Measurements from ENCODE around the gene CEP104.
A peak's percentile ranks its signal among the peaks of the same experiment; 100 is the strongest.
"Not testable (repeated sequence)": the region's sequence is repeated elsewhere in the genome, so short reads cannot be mapped to it uniquely, and the experiment has no call there.

Gene CEP104

DNA sequence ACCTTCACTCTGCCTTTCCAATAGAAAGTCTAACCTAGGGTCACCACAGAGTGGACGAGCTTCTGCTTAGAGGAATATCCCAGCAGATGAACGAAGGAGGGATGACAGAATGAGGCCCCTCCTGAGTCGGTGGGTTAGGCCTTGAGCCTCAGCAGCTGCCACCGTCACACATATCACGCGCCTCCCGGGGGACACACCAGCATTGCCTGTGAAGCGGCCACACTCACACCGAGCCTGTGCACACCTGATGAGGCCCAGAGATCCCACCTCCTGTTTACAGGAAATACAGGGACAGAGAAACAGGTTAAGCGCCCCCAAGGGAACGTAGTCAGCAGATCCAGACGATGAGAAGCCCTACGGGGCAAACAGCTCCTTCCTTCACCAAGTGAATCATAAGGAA is 35.6 kb downstream of the CEP104 start:
- DNase-seq = no peak

DNA sequence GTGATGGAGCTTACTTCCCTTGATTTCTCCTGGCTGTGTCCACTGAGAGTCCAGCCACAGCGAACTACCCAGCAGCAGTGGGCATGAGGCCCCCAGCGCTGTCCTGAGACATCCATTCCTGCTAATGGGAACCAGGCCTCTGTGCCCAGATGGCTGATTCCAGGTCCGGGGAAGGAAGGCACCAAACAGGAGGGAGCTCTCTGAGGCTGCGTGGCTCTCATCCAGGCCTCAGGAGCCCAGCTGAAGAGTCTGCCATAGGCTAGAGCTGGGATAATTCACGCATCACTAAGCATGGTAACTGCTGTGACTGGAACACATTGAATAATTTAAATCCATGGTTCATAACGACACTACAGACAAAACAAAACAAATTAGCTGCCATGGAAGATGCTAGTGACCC is 36.0 kb downstream of the CEP104 start:
- peak; percentile 14 to 48 for DNase-seq

DNA sequence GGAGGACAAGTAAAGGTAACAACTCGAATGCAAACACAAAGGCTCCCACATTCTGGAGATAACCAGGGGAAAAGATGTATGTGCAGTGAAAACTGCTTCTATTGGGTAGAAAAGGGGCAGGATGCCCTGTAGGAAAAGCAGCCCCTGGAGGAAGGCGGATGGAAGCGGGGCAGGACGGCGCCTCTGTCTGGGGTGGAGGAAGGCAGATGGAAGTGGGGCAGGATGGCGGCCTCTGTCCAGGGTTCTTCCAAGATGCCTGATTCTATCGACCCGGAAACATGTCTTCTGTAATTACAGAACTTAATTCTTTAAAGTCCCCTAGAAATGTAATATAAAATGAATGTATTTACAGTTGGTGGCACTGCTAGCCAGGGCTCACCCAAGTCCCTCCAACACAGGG is 36.7 kb downstream of the CEP104 start:
- no peak for DNase-seq

DNA sequence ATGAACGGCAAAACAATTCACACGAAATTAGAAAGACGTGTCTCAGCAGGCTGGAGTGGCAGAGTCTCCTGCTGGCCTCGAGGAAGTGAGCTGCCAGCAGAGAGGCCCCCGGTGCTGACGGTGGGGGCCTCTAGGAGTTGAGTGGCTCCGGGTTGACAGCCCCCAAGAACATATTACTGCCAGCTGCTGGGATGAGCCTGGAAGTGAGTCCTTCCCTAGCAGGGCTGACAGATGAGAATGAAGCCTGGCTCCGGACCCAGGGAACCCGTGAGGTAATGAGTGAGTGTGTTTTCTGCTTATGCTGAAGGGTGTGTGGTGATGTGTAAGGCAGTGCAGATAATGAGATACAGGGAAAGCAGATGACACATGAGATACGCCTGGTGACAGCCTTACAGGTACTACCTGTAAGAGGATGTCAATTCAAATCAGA is 37.2 kb downstream of the CEP104 start:
- DNase-seq = no peak

DNA sequence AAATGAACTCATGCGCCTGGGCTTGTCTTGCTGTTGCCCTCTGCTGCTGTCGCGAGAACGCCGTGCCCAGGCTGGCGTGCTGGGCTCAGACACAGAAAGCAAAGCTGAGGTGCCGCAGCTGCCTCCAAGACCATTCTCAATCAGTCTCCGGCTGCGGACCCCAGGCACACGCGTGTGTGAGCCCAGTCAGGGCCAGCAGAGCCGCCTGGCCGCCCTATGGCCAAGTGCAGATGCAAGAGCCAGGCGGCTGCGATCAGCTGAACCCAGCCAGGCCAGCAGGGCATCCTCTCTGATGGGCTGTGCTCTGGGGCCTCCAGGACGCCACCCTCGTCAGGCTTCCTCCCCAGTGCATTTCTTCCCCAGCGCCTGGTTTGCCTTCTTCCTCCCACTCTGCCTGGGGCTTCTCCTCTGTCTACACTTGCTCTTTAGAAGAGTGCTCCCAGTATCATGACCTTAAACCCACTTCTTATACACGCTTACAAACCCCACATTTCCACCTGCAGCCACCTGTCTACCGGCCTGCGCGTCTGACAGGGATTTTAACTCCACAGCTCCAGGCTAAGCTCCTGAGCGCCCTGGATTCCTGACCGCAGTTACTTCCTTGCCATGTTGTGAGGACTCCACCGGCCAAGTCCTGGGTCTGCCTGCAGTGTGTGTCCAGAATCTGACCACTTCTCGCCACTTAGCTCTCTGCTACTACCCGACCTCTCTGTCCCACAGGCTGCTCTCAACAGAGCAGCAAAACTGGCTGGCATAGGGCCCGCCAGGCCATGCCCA is 39.0 kb downstream of the CEP104 start:
- no peak for DNase-seq

DNA sequence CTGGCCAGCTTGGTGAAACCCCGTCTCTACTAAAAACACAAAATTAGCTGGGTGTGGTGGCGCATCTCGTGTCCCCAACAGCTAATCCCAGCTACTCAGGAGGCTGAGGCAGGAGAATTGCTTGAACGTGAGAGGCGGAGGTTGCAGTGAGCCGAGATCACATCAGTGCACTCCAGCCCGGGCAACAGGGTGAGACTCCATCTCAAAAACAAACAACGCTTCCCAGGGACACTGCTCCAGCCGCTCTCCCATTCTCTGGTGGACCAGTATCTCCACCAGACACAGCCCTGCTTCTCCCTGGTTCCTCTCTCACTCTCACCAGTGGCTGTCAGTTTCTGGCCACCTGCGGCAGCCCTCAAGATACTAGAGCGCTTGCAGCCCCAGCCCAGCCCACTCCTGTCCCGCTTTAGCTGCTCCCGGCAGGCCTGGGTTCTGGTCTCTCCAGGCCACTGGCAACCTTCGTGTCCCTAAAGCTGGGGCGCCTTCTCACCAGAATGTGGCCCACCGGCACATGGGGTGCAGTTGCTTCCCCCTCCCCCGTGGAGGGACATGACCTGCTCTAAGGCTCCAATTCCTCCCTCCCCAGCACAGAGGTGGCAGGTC is 39.8 kb downstream of the CEP104 start:
- no peak for DNase-seq

DNA sequence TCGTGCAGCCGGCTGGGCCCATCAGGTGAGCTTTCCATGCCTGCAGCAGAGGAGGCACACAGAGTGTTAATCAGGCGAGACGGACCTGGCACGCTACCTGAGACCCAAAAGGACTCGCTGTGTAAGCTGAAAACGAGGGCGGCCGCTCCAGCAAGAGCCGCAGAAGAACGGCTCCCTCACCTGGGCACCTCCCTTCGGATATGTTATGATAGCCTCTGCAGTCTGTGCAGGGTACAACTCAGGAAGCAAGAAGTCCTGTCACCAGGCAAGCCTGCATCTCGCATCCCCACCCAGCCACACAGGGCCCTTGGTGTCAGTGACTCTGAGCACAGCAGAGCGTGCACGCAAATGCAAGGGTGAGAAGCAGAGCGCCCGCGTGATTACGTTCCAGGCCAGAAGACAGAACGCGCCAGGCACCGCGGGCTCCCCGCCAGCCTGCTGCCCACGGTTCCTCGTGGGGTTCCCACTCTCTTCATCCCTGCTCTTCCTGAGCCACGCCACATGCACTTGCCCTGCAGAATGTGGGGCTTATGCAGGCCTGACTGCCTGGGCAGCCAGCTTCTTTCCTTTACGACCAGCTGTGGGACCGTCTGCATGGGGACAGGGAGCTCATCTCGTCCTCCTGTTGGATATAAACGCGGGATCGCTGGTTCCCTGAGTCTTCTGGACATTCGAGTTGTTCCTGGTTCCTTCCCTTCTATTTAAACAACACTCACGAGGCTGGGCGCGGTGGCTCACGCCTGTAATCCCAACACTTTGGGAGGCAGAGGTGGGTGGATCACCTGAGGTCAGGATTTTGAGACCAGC is 40.5 kb downstream of the CEP104 start:
- no peak for DNase-seq

DNA sequence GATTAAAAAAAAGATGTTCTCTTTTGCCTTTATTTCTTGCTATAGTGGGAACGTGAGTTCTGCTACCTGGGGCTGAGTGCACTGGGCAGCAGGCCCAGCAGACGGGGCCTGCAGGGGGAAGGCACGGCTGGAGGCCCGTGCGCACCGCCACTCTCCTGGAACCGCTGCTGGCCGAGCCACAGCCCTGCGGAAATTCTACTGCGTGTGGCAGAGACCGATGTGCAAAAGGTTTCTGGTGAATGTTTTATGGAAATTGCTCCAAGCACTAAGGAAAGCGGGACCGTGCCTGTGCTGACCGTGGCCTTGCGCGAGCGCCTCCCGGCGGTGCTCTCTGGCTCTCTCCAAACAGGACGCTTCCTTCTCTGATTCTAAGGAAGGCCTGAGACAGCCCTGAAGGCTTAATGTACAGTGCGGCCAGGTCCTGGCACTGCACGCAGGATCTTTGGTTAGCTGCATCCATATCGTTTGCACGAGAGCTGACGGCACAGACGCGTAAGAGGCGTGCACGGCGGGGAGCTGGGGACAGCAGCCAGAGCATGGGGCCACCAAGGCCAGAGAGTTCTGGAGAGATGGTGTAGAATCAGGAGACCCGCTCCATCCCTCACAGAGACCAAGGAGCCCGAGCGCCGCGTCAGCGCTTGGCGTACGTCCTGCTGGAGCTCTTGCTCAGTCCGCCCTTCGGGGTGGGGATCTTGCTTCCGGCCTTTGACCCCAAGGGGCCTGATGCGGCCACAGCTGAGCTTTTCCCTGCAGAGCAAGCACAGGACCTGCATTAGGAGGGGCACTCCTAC is 42.0 kb downstream of the CEP104 start:
- DNase-seq = no peak

DNA sequence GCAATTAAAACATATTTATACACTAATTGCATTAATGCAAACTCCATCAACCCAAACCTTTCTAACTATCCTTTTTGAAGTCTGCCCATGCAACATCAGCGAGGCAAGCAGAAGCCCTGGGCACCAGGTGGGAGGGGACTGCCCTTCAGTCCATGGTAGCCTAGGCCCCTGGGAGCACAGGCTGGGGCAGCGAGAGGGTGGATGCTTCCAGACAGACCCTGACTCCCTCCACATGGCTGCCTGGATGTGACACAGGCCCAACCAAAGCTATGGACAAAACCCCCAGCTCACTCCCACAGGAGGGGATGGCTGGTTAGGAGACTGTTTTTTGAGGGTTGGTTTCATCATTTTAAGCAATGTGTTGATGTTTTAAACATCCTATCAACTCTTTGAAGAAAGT is 42.9 kb downstream of the CEP104 start:
- no peak for DNase-seq

DNA sequence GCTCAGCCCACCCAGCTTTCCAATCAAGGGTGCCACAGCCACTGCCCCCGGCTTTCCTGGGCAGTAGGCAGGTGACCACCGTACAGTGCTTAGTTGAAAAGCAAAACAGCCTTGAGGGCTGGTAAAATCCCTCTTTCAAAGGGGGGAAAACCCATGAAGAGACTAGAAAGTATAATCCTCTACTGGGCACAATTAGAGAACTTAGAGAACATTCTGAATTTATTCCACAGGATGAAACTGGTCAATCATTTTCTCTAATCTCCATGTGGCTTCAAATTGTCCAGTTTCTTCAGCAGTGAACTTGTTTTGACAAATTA is 45.5 kb downstream of the CEP104 start:
- no peak for DNase-seq

DNA sequence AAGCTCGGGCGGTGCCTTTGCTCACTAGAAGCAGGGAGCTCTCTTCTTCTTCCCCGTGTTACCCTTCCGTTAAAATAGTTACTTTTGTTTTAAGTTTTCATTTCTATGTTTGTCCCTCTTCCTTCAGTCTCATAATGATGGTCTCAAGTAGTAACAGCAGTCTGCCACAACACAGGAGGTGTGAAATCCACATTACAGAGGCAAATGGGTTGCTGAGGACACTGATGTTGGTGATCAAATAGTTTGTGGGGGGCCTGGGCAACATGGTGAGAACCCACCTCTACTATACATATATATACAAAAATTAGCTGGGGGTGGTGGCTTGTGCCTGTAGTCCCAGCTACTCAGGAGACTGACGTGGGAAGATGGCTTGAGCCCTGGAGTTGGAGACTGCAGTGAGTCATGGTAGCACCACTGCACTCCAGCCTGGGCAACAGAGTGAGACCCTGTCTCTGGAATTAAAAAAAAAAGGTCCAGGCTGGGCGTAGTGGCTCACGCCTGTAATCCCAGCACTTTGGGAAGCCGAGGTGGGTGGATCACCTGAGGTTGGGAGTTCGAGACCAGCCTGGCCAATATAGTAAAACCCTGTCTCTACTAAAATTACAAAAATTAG is 46.8 kb downstream of the CEP104 start:
- not testable (repeated sequence) for DNase-seq

DNA sequence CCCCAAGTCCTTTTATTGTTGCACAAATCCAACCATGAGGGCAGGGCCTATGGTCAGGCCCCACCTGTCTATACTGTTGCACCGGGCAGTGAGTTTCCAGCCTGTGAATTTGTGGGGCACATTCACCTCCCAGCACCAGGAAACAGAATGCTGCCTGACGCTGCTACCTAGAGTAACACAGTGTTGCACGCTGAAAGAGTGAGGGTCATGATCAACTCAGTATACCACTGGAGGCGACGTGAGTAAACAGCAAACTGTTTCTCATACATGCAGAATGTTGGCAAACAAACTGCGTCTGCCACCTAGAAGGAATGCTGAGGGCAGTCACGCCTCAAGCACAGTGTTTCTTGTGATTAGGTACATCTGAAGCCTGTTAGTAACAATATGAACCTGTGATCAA is 47.3 kb downstream of the CEP104 start:
- no peak for DNase-seq

DNA sequence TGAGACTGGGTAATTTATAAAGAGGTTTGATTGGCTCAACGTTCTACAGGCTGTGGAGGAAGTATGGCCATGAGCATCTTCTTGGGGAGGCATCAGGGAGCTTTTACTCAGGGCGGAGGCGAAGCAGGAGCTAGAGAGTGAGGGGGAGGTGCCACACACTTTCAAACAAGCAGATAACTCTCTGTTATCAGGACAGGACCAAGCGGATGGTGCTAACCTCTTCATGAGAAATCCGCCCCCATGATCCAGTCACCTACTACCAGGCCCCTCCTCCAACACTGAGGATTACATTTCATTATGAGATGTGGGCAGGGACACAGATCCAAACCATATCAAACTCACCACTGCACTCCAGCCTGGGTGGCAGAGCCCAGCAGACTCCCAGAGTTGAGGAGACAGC is 49.2 kb downstream of the CEP104 start:
- no peak for DNase-seq

DNA sequence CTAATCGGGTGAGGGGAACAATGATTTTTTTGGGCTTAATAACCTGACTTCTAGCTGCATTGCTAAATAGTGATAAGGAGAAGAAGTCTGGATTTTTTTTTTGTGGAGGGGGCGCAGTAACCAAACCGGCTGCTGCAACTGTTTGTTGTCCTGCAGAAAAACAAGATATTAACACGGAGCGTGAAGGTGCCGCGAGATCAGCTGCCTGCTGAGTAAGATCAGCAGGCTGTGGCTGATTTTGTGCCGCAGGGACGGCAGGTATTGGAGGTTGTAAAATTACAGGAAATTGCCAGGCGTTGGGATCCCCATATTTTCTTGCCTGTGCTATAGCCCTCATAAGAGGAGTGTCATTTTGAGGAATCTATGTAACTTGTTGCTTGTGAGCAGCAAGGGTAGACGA is 52.0 kb downstream of the CEP104 start:
- no peak for DNase-seq

DNA sequence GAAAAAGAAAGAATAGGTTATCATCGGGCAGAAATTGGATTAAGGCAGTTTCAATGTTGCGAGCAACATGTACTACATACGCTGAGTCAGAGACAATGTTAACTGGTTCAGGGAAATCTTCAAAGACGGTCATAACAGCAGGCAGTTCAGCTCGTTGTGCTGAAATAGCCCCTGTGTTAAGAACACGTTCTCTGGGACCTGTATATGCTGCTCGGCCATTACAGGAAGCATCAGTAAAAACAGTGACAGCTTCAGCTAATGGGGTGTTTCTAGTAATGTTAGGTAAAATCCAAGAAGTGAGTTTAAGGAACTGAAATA is 52.4 kb downstream of the CEP104 start:
- DNase-seq = not testable (repeated sequence)

DNA sequence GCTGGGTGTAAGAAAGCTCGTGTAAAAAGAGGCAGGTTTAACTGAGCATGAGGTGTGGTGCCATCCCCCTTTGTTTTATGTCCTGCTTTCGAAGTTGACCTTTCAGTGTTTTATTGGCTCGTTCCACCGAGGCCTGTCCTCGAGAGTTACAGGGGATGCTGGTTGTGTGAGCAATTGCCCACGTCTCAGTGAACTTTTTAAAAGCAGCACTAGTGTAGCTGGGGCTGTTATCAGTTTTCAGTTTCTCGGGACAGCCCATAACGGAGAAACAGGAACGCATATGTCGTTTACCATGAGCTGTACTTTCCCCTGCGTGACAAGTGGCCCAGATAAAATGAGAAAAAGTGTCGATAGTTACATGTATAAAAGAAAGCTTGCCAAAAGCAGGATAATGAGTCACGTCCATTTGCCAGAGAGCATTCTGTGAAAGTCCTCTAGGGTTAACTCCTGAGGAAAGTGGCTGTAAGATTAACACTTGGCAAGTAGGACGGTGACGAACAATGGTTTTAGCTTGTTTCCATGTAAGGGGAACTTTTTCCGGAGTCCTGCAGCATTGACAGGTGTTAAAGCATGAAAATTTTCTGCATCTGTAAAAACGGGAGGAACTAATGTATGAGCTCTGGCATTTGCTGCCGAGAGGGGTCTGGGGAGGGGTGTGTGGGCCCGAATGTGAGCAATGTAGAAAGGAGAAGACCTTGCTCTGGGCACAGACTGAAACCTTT is 52.9 kb downstream of the CEP104 start:
- no peak for DNase-seq

DNA sequence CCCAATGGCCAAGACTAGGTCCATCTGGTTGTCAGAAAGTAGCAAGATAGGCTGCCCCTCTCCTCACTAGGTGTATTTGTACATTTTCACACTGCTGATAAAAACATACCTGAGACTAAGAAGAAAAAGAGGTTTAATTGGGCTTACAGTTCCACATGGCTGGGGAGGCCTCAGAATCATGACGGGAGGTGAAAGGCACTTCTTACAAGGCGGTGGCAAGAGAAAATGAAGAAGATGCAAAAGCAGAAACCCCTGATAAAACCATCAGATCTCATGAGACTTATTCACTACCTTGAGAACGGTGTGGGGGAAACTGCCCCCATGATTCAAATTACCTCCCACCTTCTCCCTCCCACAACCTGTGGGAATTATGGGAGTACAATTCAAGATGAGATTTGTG is 56.2 kb downstream of the CEP104 start:
- not testable (repeated sequence) for DNase-seq

DNA sequence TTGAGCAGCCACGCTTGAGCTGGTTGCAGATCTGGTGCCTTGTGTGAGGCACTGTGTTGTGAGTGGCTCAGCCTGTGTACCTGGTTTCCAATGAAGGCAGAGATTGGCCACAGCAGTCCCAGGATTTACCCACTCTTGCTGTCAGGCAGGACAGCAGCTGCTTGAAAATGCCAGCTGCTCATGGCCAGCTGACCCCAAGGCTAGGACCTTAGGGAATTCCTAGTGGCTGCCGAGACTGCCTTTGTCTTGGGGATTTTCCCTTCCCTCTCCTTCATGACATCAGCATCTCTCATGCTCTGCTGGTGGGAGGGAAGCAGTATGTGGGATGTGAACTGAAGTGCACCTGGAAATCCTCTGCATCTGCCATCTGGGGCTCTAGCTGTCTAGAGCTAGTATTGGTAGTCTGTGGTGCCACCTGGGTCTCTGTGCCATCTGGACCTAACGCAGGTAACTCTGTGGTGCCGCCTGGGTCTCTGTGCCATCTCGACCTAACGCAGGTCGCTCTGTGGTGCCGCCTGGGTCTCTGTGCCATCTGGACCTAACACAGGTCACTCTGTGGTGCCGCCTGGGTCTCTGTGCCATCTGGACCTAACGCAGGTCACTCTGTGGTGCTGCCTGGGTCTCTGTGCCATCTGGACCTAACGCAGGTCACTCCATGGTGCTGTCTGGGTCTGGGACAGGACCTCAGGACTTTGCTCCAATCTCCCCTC is 56.9 kb downstream of the CEP104 start:
- no peak for DNase-seq

DNA sequence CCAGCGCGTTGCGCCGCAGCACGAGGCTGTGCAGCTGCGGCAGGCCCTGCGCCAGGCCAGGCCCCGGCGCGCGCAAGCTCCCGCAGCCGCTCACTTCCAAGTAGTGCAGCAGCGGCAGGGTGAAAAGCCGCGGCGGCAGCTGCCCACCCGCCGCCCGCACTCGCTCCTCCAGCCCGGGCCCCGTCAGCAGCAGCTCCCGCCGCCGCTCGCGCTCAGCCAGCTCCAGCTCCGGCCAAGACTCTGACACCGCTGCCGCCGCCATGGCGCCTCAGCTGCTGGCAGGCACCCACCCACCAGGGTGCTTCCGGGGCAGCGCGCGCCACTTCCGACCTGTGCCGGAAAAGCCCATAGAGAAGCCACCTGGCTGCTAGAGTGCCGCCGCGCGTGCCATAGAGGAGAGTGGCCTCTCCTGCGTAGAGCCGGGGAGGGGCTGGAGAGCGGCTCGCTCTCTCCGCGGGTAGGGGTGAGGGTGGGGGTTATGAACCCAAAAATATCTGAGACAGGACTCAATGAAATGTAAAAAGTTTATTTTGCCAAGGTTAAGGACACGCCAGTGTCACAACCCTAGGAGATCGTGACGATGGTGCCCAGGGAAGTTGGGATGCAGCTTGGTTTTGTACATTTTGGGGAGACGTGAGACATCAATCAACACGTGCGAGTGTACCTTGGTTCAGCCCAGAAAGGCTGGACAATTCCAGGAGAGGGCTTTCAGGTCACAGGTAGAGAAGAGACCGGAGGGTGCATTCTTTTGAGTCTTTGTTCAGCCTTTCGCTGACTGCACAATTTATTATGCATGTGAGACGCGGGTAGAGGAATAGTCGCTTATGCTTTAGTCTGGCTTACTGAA is 60.6 kb downstream of the CEP104 start, which contains the start of gene LRRC47:
LRRC47 (minus strand) TSS at position 284 of the 847 bp plus-strand sequence; CDS start at position 262, 22 bp downstream.
- peak; percentile 92 to 94 for DNase-seq

DNA sequence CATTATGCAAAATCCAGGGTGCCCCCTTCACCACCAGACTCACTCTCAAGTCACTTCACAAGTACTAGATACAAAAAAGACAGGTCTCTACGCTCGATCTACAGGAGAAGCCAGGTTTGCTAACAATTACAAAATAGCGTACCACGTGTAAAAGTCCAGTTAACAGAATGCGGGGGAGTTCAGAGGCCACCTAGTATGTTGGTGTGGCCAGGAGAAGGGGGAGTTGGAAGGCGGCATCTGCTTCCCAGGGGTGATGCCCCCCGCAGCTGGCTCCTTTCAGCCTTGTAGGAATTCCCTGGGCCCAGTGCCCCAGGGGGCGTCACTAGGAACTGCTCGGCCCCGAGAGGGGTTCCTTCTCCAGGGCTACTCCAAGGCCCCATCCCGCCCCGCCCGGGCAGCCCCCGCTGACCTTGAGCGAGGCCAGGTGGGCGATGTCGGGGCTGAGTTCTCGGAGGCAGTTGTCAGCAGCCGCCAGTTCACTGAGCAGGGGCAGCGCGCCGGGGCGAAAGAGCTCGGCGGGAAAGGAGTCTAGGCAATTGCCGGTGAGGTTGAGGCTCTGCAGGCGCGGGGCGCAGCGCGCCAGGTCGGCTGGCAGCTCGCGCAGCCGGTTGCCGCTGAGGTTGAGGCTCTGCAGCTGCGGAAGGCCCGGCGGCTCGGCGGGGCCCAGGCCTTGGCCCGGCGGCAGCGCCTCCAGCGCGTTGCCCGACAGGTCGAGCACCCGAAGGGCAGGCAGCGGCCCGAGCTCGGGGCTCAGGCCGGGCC is 61.4 kb downstream of the CEP104 start:
- DNase-seq = no peak
